ENCODE measurements around the gene PRLR.

DNA sequence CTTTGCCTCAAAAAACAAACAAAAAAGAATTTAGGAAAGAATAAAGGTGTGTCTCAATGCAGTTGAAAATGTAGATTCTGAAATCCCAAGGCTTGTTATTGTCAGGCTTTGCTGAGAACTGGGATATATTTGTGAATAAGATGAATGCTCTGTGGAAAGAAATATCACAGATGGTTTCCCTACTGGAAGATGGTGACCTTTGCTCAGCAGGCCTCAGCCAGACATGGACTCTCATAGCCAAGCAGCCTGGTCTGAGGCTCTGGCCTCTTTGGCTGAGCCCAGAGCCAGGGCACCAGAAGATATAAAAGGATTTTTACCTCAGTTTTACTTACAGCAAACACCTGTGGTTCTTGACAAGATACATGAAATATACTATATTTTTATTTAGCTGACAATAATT is 219.6 kb downstream of the PRLR start:
- TF ChIP-seq ZNF274 (CRISPR knock-in tag; IDR thresholded peaks at IDR 0.05) (no peak), DR1 (CRISPR knock-in tag; IDR thresholded peaks at IDR 0.05) (no peak), ZFYVE20 (CRISPR knock-in tag; IDR thresholded peaks at IDR 0.05; ENCODE audit: borderline replicate concordance, low read depth) (no peak), SRSF1 (optimal IDR thresholded peaks at IDR 0.05; ENCODE audit: low read depth, low read length) (no peak), POLR2A (IDR thresholded peaks at IDR 0.05; ENCODE audit: insufficient read depth in 1 of 2, low read depth in 2 of 2, low read length in 2 of 2) (no peak), EZH2 (conservative IDR thresholded peaks at IDR 0.05; ENCODE audit: low read depth, low read length) (no peak), RAD21 (CRISPR knock-in tag; IDR thresholded peaks at IDR 0.05) (no peak)
